SKM-1 (cell line): ENCODE results near the gene FCMR.

Source experiments
- DNase-seq: peaks from one replicate; lab custom pipeline; 2025; ENCODE audit not compliant: unreplicated experiment; lab: John Stamatoyannopoulos, UW

Gene FCMR, protein sequence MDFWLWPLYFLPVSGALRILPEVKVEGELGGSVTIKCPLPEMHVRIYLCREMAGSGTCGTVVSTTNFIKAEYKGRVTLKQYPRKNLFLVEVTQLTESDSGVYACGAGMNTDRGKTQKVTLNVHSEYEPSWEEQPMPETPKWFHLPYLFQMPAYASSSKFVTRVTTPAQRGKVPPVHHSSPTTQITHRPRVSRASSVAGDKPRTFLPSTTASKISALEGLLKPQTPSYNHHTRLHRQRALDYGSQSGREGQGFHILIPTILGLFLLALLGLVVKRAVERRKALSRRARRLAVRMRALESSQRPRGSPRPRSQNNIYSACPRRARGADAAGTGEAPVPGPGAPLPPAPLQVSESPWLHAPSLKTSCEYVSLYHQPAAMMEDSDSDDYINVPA

DNA sequence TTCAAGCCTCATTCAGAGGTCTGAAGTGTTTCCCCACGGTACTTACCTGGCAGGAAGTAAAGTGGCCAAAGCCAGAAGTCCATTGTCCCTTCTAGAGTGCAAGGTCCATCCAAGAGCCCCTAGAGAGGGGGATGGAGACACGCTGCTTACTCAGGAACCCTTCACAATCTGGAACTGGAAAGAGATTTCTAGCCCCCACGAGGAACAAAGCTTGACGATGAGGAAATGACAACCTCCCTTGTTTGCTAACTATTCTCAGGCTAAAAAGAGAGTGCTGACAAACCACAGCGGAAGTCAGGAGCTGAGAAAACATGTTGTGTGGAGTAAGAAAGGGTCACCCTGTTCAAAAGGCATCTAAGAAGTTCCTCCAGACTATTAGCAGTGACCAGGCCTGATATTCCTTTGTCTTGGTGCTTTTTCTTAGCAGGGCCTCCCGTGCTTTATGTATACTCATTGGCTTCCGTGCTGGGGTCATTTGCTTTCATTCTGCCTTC lies at the start of gene FCMR:
TSS of gene FCMR (minus strand) at position 170 of the 494 bp plus-strand sequence. CDS start at position 83, 87 bp downstream.
- DNase-seq, result peak; percentile 97

DNA sequence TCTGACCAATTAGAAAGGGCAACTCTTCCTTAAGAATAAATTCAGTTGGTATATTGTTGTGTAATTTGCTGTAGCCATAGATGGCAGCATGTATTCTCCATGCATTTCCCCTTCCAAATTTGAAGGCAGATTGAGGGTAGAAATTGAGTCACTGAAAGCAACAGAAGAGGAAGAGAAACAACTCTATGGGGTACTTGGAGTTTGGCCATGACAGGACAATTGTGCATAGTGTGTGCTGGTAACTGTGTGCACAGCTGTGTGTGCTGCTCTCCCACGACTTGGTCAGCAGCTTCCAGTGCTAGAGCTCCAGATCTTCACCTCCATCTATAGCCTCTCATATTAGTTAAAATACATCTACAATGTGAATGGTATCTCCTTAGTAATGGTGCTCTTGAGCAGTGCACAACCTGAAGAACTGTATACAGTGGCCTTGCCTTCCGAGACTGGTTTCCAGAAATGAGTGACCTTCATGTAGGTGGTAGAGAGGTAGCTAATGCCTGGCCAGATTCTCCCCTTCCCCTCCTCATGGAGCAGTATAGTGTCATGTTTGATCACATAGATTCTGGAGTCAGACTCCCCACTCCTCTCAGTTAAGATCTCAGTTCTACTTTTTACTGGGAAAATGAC lies 49.4 kb upstream of the FCMR start:
- peak; percentile 58 for DNase-seq

DNA sequence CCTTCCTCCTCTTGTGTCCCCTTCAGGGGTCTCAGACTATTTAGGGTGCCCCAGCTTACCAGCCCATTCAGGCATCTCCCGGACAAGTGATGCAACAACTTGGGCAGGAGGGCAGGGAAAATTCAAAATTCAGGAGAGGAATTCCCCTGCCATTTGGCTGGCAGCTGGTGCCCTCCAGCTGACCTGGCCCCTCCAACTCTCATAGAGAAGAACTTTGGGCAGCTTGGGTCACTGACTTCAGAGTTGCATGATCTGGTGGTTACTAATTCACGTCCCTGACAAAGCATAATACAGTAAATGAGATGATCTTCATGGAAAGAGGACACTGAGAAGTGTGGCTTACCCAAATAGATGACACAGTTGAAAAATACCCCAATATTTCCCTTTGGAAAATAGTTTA lies 48.7 kb upstream of the FCMR start, which contains the start of gene FCAMR:
TSS of gene FCAMR (minus strand) at position 15 of the 400 bp plus-strand sequence. CDS start 335 bp downstream, outside the sequence.
- DNase-seq, result no peak

DNA sequence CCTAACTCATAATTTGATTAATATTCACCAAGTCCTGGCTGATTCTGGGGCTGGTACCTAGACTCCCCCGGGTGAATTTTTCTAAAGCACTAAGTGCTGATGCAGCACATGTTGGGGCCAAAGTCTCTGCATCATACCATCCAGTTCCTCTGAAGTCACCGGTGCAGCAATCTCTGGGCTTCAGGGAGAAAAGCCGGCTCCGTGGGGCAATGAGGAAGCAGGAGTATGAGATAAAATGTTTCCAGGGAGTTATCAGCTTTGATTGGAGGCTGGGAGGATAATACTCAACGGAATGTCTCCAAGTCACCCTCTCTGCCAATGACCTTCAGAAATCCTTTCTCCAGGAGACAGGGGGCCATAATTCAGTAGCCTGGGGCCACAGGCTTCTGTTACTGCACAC lies 47.3 kb upstream of the FCMR start:
- no peak for DNase-seq

DNA sequence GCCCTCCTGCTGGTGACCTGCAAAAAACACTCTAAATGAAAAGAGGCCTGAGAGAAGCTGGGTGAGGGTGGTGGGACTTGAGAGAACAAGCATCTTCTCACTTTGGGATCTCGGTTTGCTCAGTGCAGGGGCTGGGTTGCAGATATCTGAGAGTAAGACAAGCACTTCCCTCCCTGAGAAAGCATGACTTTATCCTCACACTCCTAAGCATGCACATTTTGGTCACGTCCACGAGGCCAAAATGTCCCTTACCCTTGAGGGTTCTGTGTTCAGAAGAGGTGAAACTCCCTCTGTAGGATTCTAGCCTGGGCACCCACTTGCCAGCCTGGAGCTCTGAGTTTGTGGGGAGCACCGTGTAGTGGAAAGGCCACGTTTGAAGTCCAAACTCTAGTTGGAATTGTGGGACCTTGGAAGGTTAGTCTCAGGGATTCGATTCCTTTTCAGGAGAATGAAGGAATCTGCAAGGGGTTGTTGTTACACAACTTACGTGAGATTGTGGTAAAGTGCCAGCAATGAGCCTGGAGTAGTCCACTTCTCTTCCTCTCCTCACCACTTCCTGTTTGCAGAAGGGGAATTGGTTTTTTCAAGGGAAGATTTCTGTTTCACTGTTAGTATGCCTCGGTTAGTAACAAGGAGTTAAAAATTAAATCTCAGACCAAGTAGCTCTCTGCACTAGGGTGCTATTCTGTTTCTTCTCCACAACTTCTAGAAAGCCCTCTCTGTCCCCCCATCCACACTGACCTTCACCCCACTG lies 45.5 kb upstream of the FCMR start:
- peak; percentile 91 for DNase-seq

DNA sequence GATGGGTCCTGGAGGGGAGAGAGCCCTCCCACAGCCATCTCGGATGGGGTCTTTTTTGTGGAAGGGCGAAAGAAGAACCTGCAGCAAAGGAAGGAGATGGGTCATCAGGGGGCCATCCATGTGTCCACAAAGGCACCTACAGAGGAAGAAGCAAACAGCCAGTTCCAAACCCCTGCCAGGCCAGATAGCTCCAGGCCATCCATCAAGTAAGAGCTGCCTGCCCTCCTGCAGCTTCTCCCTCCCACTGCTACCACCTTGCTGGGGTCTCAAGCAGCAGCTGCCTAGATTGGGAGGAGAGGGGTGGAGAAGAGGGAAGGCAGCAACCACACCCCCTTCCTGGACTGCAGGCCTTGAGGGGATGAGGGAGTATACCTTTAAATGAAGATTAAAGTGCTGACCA lies 44.0 kb upstream of the FCMR start:
- no peak for DNase-seq

DNA sequence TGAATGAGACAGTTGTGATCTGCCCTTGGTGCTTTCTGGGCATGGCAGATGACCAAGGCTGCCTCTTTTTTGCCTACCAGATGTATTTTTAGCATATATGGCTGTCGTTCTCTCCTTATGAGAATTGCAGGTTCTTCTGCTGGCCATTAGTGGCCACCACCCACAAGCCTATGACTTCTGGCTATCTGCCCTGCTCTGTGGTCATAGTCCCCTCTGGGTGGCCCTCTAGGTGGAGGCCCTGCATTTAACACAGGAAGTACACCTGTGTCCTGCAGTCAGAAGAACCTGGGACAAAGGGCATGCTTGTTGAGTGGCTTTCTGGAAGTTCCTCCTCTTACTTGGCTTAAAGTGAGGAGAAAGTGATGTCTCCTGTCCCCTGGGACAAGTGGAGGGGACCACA lies 42.0 kb upstream of the FCMR start:
- DNase-seq, result no peak

DNA sequence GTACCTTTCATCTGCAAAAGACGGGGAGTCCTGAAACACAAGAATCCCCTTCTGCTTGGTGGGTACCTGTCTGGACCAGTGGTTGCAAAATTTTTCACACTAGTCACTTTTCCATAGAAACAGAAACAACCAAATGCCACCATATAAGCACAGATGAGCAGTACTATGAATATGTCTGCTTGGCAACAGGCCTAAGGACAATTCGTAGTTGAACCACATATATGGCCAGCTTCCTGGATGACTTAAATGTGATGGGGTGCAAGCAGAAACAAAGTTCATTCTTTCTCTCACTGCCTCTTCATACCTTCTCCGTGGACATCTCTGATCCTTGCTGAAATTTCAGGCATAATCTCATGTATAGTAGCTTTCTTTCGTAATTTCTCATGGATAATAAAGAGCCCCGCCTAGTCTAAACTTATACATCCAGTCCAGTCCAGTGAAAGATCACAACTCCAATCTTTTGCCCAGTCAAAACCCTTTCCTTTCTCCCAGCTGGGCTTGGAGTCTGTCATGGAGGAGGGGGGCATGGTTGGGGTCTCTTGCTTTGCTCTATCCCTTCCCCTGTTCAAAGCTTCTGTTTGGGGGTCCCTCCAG lies 41.5 kb upstream of the FCMR start:
- no peak for DNase-seq

DNA sequence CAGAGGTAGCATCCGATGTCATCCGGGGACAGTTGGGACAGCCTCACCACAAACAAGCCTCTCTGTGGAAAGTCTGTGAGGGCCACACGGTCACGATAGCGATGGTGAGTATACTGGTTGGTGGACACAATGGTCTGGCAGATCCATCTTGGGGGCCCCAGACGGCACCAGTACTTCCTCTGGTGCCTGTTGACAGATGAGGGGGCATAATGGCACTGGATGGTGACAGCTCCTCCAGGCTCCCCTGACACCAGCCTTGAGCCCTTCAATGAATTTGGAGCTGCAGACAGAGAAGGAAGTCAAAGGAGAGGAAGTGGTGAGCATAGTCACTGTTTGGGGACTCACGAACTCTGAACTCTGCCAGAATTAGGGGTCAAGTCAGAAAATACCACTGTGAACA lies 40.5 kb upstream of the FCMR start:
- peak; percentile 75 for DNase-seq

DNA sequence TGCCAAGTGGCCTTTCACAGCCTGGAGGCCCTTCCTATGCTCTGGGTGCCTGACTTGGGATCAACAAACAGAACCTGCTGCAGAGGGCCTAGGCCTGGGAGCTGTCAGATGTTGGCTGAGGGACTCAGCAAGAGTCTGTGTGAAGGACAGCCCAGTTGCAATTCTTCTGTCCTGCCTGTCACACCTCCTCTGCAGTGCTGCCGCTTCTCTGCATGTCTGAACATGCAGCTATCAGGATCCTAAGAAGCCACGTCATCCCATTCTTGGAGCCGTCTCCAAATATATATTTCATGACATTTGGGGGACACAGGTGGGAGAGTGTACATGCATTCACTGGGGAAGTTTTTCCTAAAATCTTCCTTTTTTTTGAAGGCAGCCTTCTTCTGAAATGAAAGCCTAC lies 39.9 kb upstream of the FCMR start:
- no peak for DNase-seq

DNA sequence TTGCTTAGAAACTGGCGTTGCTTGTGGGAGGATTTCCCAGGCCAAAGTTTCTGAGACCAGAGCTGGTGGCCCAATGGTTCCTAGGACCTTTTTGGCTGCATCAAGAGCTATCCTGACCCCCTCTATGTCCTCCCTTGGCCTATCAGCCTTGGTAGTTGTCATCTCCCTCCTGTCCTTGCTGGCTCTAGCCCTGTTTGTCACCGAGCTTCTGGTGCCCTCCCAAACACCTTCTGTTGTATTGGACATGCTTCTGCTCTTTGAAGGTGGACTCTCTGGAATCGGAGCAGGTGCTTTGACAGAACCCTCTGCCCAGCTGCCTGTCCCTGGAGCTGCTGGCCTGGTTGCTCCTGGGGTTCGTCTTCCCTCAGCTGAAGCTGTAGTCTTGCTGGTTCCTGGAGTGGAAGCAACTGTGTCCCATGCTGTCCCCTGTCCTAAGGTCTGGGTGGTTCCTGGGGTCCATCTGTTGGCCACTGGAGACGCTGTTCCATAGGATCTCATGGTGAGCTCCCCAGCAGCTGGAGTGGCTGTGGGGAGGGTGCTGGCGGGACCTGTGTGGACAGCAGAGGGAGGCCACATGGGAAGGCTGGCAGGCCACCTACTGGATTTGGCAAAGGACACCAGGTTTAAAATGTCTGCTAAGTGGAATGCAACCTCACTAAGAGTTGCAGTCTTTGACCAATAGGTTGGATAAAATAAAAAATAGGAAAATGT lies 39.1 kb upstream of the FCMR start:
- DNase-seq, result no peak

DNA sequence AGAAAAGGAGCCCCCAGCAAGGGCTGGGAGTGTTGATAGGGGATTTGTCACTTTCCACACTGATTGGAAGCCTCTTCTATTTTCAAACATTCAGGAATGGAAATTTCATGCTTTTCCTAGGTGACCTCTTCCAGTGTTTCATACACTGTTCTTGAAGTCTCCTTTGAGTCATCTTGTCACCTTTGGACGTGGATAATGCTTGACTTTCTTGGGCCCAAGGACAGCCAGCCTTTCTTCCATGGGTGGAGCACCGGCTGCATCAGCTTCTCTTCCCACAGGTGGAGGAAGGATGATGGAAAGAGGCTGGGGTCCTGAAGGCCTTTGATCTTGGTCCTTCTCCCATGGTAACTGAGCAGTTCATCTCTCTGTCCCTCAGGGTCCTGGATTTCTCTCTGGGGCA lies 36.4 kb upstream of the FCMR start:
- DNase-seq, result no peak

DNA sequence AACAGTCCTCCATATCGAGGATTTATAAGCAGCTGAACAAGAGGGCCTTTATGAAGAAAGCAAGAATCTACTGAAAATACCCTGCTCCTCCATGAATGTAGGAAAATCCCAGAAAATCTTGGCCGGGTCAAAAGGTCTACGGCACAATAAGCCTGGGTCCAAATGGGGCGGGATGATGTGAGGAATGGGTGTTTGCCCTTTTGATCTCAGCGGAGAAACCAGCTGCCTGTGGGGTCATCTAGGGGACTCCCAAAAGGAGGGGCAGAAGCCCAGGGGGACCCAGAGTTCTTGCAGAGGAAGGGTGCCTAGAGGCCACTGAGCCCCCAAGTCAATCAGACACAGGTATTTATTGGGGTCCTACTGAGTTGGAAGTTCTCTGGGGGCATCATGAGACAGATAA lies 35.9 kb upstream of the FCMR start:
- DNase-seq, result no peak

DNA sequence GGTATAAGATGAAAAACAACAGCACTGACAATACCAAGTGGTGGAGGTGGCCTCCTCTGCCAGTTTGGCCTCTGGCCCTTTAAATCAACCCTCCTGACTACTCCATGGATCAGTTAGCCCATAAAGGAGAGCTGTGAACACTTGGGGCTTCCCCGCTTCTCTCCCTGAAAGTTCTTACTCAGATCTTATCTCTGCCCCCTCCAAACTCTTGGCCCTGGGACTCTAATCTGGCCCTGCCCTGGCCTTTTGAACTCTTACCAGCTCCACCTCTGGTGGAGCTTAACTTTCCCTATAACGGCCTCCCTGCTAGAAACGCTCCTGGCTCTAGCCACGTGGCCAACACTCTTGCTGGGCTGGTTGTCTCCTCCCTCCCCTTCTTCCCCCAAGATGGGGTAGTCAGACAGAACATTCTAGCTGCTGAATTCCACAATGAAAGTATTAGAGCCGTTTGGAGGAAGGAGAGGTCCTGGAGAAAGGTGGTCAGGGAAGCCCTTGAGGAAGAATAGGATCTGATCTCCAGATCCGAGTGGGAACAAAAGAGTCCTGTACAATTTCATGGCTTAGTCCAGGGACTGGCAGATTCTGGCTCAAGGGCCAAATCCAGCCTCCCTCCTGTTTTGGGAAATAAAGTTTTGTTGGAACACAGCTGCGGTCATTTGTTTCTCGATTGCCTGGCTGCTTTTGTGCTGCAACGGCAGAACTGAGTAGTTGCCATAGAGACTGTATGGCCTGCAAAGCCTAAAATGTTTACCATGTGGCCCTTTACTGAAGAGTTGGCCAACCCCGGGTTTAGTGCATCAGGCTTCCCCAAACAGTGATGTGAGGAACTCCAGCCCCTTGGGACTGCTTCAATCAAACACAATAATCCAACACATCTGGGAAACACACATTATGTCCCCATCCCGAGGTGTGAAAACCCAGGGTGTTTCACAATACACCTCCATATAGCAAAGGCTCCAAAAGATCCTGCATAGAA lies 34.0 kb upstream of the FCMR start:
- DNase-seq, result no peak

DNA sequence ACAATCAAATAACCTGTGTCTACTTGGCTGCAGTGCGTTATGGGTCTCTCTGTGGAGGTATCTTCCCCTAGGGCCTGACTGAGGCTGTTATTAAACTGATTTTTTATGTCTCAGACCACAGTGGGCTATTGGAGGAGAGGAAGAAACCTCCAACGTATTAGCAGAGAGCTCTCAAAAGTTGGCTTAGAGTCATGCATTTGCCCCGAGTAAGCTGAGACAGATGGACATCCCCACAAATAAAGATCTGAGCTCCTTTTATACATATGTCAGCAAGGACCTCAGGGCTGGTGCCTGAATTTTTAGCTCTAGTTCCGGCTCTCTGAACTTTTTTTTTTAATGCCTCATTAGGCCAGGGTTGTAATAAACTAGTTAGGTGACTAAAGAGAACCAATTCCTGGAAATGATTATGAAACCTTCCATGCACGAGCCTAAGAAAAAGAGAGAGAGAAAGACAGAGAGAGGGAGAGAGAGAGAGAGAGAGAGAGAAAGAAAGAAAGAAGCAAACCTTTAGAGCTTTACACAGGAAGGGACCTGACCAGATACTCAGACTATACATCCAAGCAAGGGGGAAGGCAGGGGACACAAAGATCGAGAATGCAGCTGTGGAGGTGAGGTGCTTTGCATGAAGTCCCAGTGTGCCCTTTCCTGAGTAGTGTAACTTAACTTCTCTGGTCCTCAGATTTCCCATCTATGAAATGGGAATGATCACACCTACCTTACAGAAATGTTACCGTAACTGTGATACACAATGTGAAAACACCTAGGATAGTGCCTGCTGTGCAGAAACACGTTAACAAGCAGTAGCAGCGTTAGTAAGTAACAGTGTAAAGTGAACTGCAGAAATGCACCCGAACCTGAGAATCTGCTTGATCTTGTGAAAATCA lies 33.0 kb upstream of the FCMR start:
- no peak for DNase-seq

DNA sequence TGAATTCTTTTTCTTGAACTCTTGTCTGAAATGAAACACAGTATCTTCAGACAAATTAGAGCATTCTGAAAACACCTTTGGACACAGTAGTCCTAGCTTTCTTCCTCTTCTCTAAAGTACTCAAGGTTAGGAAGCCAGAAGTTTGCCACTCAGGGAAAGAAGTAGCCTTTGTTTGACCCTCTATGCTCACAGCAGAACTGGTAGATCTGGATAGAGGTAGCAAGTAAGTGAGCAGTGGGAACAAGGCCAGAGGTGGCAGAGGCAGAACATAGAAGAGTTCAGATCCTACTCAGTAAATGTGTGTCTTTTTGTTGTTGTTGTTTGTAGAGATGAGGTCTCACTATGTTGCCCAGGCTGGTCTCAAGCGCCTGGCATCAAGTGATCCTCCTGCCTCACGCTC lies 31.9 kb upstream of the FCMR start:
- no peak for DNase-seq

DNA sequence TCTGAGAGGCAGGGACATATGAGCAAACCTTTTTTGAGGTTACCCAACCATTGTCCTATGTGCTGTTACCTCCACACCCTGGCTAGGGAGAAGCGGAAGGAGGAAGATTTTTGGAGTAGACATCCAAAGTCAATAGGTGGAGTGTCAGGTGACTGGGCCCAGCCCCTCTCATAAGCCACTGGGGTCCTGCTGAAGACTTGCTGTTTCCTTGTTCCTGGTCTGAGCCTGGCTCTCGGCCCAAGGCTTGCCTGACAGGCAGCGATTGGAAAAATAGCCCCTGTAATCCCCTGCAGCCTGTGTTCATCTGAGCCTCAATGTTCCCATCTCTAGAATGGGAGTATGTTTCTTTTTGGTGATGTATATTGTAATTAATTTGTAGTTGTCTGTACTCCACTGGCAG lies 31.4 kb upstream of the FCMR start:
- DNase-seq, result no peak

DNA sequence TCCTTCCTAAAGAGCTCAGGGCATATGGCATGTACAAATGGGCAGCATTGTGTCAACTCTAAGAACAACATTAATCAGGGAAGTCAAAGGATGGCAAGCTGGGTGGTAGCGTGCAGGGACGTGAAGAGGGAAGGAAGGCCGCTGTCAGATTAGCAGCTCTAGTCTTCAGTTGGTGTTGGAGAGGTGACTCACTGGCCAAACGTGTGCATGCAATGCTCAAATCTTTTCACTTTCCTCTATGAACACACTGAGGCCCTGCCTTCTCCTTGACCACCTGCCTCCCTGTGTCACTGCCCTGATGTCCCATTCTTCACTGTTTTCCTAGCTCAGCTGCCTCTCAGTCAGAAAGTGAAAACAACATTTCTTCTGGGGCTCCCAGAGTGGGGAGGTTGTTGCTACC lies 30.4 kb upstream of the FCMR start:
- DNase-seq, result peak; percentile 85
